Activated naive CD4-positive, alpha-beta T cell treated with Interleukin-2 at 50 U/mL for 16 hours (primary cell): ENCODE measurements around the gene PAX3.
"Not testable (repeated sequence)": the region's sequence is repeated elsewhere in the genome, so short reads cannot be mapped to it uniquely, and the experiment has no call there.

ENCODE experiments used
- DNase-seq: peaks from one replicate; pipeline ENCODE4 v3.0.0-alpha.2; 2020

Gene PAX3

GRCh38 chr2:222205136-222205535 lies 93.7 kb downstream of the PAX3 start:
- DNase-seq = no peak

- DNase-seq = no peak
Measured at GRCh38 chr2:222203041-222203440, 95.8 kb downstream of the PAX3 start.

- DNase-seq = no peak
Measured at GRCh38 chr2:222196159-222196558, 102.6 kb downstream of the PAX3 start.

GRCh38 chr2:222194669-222195068 lies 104.1 kb downstream of the PAX3 start:
- no peak for DNase-seq

GRCh38 chr2:222193328-222193983 lies 105.3 kb downstream of the PAX3 start:
- DNase-seq = no peak

GRCh38 chr2:222180619-222181018 lies 118.2 kb downstream of the PAX3 start:
- DNase-seq = no peak

GRCh38 chr2:222179592-222179991 lies 119.2 kb downstream of the PAX3 start:
- no peak for DNase-seq

- DNase-seq = no peak
Measured at GRCh38 chr2:222178450-222178849, 120.3 kb downstream of the PAX3 start.

GRCh38 chr2:222176890-222177289 lies 121.9 kb downstream of the PAX3 start:
- no peak for DNase-seq

- no peak for DNase-seq
Measured at GRCh38 chr2:222174450-222174849, 124.3 kb downstream of the PAX3 start.

- DNase-seq = no peak
Measured at GRCh38 chr2:222169346-222169745, 129.5 kb downstream of the PAX3 start.

GRCh38 chr2:222167762-222168161 lies 131.0 kb downstream of the PAX3 start:
- no peak for DNase-seq

- DNase-seq = no peak
Measured at GRCh38 chr2:222160944-222161343, 137.9 kb downstream of the PAX3 start.

- DNase-seq = no peak
Measured at GRCh38 chr2:222160125-222160524, 138.7 kb downstream of the PAX3 start.

- no peak for DNase-seq
Measured at GRCh38 chr2:222159221-222159620, 139.6 kb downstream of the PAX3 start.

- not testable (repeated sequence) for DNase-seq
Measured at GRCh38 chr2:222155003-222155664, 143.7 kb downstream of the PAX3 start.
